Measurements from ENCODE around the gene VPS11.
A peak's percentile ranks its signal among the peaks of the same experiment; 100 is the strongest.

VPS11 gene

DNA sequence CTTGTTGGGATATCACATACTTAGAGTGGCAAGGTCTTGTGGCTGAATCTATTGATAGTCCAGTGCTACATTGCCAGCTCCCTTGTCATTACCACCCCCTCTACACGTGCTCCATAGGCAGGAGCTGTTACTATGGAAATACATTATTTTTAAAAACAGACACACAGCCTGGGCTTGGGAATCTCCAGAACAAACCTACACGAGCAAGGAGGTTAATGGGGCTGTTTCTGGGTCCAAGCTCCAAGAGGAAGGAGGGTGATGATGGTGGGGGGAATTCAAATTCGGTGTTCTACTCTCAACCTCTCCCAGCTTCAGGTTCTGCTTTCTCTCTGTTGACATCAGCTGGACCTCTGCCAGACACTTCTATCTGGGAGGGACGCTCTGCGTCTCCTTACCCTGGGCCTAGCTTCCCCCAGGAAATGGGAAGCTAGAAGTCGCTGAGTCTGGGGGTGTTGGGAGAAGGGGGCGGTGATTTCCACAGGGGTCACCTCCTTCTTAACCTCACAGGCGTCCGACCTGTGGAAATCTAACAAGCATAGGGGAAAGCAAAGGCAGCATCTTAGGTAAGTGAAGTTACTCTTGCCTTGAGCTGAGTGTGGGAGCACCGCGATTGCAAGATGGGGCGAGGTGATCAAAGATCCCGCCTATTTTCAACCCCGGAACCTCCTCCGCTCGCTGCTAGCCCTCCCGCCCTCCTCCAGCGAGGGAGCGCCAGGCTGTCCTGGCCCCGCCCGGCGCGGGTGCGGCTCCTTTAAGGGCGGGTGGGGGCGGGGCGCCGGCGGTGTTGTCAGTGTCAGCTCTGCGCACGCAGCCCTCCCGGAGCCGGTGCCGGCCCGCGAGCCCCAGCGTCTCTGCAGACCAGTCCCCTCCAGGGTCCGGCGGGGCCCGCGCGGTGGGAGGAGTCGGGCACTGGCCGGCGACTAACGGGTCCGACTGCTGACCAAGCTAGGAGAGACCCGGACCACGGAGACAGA is 39.2 kb downstream of the VPS11 start, which contains the start of gene C2CD2L:
Gene C2CD2L (plus strand): TSS at position 781 of the 974 bp plus-strand sequence. CDS start 398 bp downstream, outside the sequence.
- Histone ChIP-seq H3K9ac (ENCODE audit: low read length) (peak within 1 kb of the TSS; percentile 63), H3K36me3 (ENCODE audit: control insufficient read depth, insufficient read depth, low read length) (0 out of 2 replicates have a peak, but pooled peaks cover 4% of the 10 kb centered on the region), H3K4me1 (ENCODE audit: control insufficient read depth, insufficient read depth, low read length) (peaks cover 25% of the 10 kb centered on the region), H3K9me3 (ENCODE audit: control insufficient read depth, insufficient read depth, low read depth, low read length) (no peaks in the 10 kb centered on the region), H3K4me3 (ENCODE audit: low read depth, low read length) (peak within 1 kb of the TSS; percentile 65), H3K27me3 (ENCODE audit: control insufficient read depth, insufficient read depth, low read length) (peaks cover 13% of the 10 kb centered on the region), H3K27ac (ENCODE audit: low read depth, low read length) (no peak within 1 kb of the TSS)

DNA sequence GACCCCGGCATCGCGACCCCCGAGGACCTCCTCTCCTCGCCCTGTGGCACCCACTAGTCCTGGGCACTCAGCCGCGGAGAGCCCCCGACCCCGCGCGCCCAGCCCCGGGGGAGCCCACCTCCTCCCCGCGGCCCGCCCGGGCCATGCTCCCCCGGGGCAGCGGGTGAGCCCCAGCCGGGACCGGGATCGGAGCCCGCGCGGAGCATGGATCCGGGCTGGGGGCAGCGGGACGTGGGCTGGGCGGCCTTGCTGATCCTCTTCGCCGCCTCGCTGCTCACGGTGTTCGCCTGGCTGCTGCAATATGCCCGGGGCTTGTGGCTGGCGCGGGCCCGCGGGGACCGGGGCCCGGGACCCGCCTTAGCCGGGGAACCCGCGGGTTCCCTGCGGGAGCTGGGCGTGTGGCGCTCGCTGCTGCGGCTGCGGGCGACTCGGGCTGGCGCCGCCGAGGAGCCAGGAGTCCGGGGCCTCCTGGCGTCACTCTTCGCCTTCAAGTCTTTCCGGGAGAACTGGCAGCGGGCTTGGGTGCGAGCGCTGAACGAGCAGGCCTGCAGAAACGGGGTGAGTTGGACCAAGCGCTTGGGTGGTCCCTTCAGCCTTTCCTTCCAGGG is 40.0 kb downstream of the VPS11 start:
- peak overlapping the region; percentile 63 for H3K9ac ChIP-seq (ENCODE audit: low read length)
- peaks cover 13% of the 10 kb centered on the region for H3K27me3 ChIP-seq (ENCODE audit: control insufficient read depth, insufficient read depth, low read length)
- 0 out of 2 replicates have a peak, but pooled peaks cover 8% of the 10 kb centered on the region for H3K36me3 ChIP-seq (ENCODE audit: control insufficient read depth, insufficient read depth, low read length)
- no peak overlapping the region for H3K27ac ChIP-seq (ENCODE audit: low read depth, low read length)
- peaks cover 25% of the 10 kb centered on the region for H3K4me1 ChIP-seq (ENCODE audit: control insufficient read depth, insufficient read depth, low read length)
- peak overlapping the region; percentile 65 for H3K4me3 ChIP-seq (ENCODE audit: low read depth, low read length)
- no peaks in the 10 kb centered on the region for H3K9me3 ChIP-seq (ENCODE audit: control insufficient read depth, insufficient read depth, low read depth, low read length)

DNA sequence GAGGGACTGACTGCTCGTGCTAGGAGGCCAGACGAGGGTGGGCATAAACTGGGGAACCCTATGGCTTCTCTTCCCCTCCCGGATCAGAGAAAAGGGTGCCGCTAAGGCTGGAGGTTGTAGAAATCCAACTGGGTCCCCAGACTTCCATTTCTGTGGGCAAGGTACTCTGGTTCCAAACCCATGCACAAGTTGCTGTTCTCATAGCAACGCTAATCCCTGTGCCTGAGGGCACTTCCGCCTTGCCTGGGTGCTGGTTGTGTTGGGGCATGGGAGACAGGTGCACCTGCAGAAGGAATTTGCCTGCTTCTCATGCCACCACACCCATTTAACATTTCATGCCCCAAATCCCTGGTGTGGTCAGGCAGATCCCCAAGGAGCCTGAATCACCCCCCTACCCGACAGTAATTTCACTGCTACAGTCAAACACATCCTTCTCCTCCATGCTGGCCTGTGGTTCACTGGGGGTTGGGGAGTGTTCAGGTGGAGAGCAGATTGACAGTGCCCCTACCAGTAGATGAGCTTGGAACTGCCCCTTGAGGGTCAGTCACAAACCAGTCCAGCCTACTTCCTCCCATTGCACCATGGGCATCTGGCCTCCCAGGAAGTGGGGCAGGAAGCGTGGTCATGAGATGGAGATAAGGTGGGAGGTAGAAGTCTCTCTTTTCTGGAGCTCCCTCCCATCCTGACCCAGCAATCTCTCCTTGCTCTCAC is 40.7 kb downstream of the VPS11 start:
- no peak overlapping the region for H3K27ac ChIP-seq (ENCODE audit: low read depth, low read length)
- peaks cover 13% of the 10 kb centered on the region for H3K27me3 ChIP-seq (ENCODE audit: control insufficient read depth, insufficient read depth, low read length)
- H3K9ac ChIP-seq (ENCODE audit: low read length), result peak overlapping the region; percentile 63
- peak overlapping the region; percentile 65 for H3K4me3 ChIP-seq (ENCODE audit: low read depth, low read length)
- no peaks in the 10 kb centered on the region for H3K9me3 ChIP-seq (ENCODE audit: control insufficient read depth, insufficient read depth, low read depth, low read length)
- 0 out of 2 replicates have a peak, but pooled peaks cover 8% of the 10 kb centered on the region for H3K36me3 ChIP-seq (ENCODE audit: control insufficient read depth, insufficient read depth, low read length)
- peaks cover 21% of the 10 kb centered on the region for H3K4me1 ChIP-seq (ENCODE audit: control insufficient read depth, insufficient read depth, low read length)

DNA sequence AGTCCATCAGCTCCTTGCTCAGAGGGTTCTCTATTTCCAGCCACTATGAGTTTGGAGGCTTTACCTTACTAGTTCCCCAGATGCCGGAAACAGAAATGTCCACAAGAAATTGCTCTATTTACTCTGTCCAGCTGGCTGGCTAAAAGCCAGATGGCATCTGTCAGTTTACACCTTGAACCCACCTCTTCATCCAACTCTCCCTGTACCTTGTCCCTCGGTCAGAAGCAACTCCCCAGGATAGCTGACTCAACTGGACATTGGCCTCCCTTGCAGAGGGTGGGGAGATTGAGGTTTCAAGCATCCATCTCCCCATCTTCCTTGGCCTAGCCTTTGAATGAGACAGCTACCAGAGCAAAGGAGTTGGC is 41.2 kb downstream of the VPS11 start:
- H3K9me3 ChIP-seq (ENCODE audit: control insufficient read depth, insufficient read depth, low read depth, low read length), result no peaks in the 10 kb centered on the region
- peaks cover 13% of the 10 kb centered on the region for H3K27me3 ChIP-seq (ENCODE audit: control insufficient read depth, insufficient read depth, low read length)
- no peak overlapping the region for H3K9ac ChIP-seq (ENCODE audit: low read length)
- H3K4me1 ChIP-seq (ENCODE audit: control insufficient read depth, insufficient read depth, low read length), result peaks cover 21% of the 10 kb centered on the region
- 0 out of 2 replicates have a peak, but pooled peaks cover 8% of the 10 kb centered on the region for H3K36me3 ChIP-seq (ENCODE audit: control insufficient read depth, insufficient read depth, low read length)
- H3K27ac ChIP-seq (ENCODE audit: low read depth, low read length), result no peak overlapping the region
- no peak overlapping the region for H3K4me3 ChIP-seq (ENCODE audit: low read depth, low read length)

DNA sequence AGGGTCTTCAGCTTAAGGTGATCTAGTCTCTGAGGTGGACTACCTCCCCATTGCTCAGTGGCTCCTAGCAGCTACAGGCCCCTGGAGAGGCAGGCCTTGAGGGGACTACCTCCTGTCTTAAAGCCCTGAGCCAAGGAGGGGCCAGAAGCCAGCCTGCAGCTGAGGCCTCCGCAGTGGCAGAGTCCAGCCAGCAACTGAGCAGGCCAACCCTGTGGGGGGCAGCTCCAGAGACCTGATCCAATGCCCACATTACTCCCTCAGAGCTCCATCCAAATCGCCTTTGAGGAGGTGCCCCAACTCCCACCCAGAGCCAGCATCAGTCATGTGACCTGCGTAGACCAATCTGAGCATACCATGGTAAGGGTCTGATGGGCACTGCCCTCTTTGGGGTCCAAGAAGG is 42.2 kb downstream of the VPS11 start:
- no peak overlapping the region for H3K9ac ChIP-seq (ENCODE audit: low read length)
- H3K4me3 ChIP-seq (ENCODE audit: low read depth, low read length), result no peak overlapping the region
- 0 out of 2 replicates have a peak, but pooled peaks cover 8% of the 10 kb centered on the region for H3K36me3 ChIP-seq (ENCODE audit: control insufficient read depth, insufficient read depth, low read length)
- H3K9me3 ChIP-seq (ENCODE audit: control insufficient read depth, insufficient read depth, low read depth, low read length), result no peaks in the 10 kb centered on the region
- H3K27me3 ChIP-seq (ENCODE audit: control insufficient read depth, insufficient read depth, low read length), result peaks cover 13% of the 10 kb centered on the region
- H3K27ac ChIP-seq (ENCODE audit: low read depth, low read length), result no peak overlapping the region
- H3K4me1 ChIP-seq (ENCODE audit: control insufficient read depth, insufficient read depth, low read length), result peaks cover 21% of the 10 kb centered on the region

DNA sequence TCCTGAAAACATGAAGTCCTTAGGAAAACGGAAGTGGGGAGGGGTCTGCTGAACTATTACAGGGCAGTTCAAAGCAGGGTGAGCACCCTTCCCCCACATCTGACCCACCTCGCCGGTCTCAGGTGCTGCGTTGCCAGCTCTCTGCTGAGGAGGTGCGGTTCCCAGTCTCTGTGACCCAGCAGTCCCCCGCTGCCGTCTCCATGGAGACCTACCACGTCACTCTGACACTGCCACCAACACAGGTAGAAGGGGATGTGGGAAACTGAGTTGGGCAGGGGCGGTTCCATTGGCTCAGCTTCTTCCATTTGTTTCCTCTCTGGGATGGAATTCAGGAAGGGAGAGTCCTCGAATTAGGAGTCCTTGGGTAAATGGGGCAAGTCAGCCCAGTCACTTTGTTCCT is 42.8 kb downstream of the VPS11 start:
- Histone ChIP-seq H3K4me3 (ENCODE audit: low read depth, low read length) (no peak overlapping the region), H3K9me3 (ENCODE audit: control insufficient read depth, insufficient read depth, low read depth, low read length) (no peaks in the 10 kb centered on the region), H3K27ac (ENCODE audit: low read depth, low read length) (no peak overlapping the region), H3K27me3 (ENCODE audit: control insufficient read depth, insufficient read depth, low read length) (peaks cover 13% of the 10 kb centered on the region), H3K4me1 (ENCODE audit: control insufficient read depth, insufficient read depth, low read length) (peaks cover 21% of the 10 kb centered on the region), H3K36me3 (ENCODE audit: control insufficient read depth, insufficient read depth, low read length) (0 out of 2 replicates have a peak, but pooled peaks cover 8% of the 10 kb centered on the region), H3K9ac (ENCODE audit: low read length) (no peak overlapping the region)

DNA sequence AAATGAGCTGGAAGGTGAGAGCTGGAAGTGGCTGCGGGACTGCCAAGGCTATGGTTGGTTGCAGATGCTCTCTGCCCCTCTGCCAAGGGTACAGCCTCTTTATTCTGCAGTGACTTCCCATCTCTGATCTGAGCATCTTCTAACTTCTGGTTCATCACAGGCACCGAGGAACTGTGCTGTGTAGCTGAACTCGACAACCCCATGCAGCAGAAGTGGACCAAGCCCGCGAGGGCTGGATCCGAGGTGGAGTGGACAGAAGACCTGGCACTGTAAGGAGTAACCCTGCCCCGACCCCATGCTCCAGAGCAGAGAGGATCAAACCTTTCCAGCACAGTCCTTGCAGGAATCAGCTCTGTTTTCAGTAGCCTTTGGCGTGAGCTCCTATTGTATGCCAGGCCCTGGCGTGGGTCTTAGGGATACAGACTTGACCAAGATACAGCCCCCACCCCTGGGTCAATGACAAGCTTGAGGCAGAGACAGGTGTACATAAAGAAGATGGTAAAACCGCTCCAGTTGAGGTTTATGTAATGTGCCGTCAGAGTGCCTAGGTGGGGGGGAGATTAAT is 43.8 kb downstream of the VPS11 start:
- 0 out of 2 replicates have a peak, but pooled peaks cover 8% of the 10 kb centered on the region for H3K36me3 ChIP-seq (ENCODE audit: control insufficient read depth, insufficient read depth, low read length)

DNA sequence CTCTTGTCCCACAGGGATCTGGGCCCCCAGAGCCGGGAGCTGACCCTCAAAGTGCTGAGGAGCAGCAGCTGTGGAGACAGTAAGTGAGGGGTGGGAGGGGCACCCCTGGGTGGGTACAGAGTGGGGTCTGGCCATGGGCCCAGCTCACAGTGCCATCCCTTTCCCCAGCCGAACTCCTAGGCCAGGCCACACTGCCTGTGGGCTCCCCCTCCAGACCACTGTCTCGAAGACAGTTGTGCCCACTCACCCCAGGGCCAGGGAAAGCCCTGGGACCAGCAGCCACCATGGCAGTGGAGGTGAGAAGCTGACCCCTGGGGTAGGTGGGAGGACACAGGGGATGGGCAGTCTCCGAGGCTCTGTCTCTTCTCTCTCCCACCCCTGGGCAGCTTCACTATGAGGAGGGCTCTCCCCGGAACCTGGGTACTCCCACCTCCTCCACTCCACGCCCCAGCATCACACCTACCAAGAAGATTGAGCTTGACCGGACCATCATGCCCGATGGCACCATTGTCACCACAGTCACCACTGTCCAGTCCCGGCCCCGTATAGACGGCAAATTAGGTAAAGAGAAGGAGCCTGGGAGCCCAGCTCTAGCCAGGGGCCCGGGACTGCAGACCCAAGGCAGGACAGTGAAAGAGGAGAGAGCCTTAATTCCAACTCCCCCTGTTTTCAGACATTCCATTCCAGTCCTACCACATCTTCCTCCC is 44.8 kb downstream of the VPS11 start:
- peaks cover 13% of the 10 kb centered on the region for H3K27me3 ChIP-seq (ENCODE audit: control insufficient read depth, insufficient read depth, low read length)
- no peak overlapping the region for H3K4me3 ChIP-seq (ENCODE audit: low read depth, low read length)
- no peaks in the 10 kb centered on the region for H3K9me3 ChIP-seq (ENCODE audit: control insufficient read depth, insufficient read depth, low read depth, low read length)
- 0 out of 2 replicates have a peak, but pooled peaks cover 8% of the 10 kb centered on the region for H3K36me3 ChIP-seq (ENCODE audit: control insufficient read depth, insufficient read depth, low read length)
- H3K27ac ChIP-seq (ENCODE audit: low read depth, low read length), result no peak overlapping the region
- H3K9ac ChIP-seq (ENCODE audit: low read length), result no peak overlapping the region
- H3K4me1 ChIP-seq (ENCODE audit: control insufficient read depth, insufficient read depth, low read length), result peaks cover 12% of the 10 kb centered on the region

More for the DNA sequence above, 43.8 kb downstream of the VPS11 start:
- Histone ChIP-seq H3K4me3 (ENCODE audit: low read depth, low read length) (no peak overlapping the region), H3K9ac (ENCODE audit: low read length) (no peak overlapping the region), H3K27me3 (ENCODE audit: control insufficient read depth, insufficient read depth, low read length) (peaks cover 13% of the 10 kb centered on the region), H3K9me3 (ENCODE audit: control insufficient read depth, insufficient read depth, low read depth, low read length) (no peaks in the 10 kb centered on the region), H3K4me1 (ENCODE audit: control insufficient read depth, insufficient read depth, low read length) (peaks cover 17% of the 10 kb centered on the region), H3K27ac (ENCODE audit: low read depth, low read length) (no peak overlapping the region)

DNA sequence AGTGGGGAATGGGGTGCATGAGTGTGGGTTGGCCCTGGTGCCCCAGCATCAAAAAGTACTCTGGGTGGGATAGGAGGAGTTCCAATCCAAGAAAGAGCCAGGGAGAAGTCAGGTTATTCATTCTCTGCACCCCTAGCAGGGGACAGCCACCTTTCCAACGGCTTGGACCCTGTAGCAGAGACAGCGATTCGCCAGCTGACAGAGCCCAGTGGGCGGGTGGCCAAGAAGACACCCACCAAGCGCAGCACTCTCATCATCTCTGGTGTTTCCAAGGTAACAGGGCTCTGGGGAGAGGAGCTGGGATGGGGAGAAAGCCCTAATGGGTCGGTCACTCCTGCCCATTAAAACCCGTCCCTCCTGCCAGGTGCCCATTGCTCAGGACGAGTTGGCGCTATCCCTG is 46.1 kb downstream of the VPS11 start:
- Histone ChIP-seq H3K9ac (ENCODE audit: low read length) (no peak overlapping the region), H3K36me3 (ENCODE audit: control insufficient read depth, insufficient read depth, low read length) (0 out of 2 replicates have a peak, but pooled peaks cover 8% of the 10 kb centered on the region), H3K27me3 (ENCODE audit: control insufficient read depth, insufficient read depth, low read length) (peaks cover 3% of the 10 kb centered on the region; the same call in 1 of the 2 replicates), H3K9me3 (ENCODE audit: control insufficient read depth, insufficient read depth, low read depth, low read length) (no peaks in the 10 kb centered on the region), H3K27ac (ENCODE audit: low read depth, low read length) (no peak overlapping the region), H3K4me1 (ENCODE audit: control insufficient read depth, insufficient read depth, low read length) (peaks cover 4% of the 10 kb centered on the region), H3K4me3 (ENCODE audit: low read depth, low read length) (no peak overlapping the region)

DNA sequence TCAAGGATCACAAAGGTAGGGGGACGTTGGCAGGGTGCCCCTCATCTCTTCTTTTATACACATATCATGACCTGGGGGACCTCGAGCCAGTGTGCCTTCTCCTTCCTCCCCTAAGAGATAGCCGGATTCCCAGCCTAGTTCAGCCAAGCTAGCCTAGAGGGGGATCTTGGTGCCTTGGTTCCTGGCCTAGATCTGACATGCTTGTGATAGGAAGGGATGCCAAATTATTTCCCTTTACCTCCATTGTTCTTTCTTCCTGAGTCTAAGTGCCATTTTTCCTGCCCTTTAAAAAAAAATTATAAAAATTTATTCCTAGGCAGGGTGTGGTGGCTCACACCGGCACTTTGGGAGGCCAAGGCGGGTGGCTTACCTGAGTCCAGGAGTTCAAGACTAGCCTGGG is 46.7 kb downstream of the VPS11 start:
- H3K27ac ChIP-seq (ENCODE audit: low read depth, low read length), result no peak overlapping the region
- no peaks in the 10 kb centered on the region for H3K9me3 ChIP-seq (ENCODE audit: control insufficient read depth, insufficient read depth, low read depth, low read length)
- peaks cover 3% of the 10 kb centered on the region; the same call in 1 of the 2 replicates for H3K4me1 ChIP-seq (ENCODE audit: control insufficient read depth, insufficient read depth, low read length)
- 0 out of 2 replicates have a peak, but pooled peaks cover 8% of the 10 kb centered on the region for H3K36me3 ChIP-seq (ENCODE audit: control insufficient read depth, insufficient read depth, low read length)
- H3K4me3 ChIP-seq (ENCODE audit: low read depth, low read length), result no peak overlapping the region
- H3K27me3 ChIP-seq (ENCODE audit: control insufficient read depth, insufficient read depth, low read length), result no peaks in the 10 kb centered on the region
- H3K9ac ChIP-seq (ENCODE audit: low read length), result no peak overlapping the region

Measured in HUES6 (cell line).